Diencephalon (tissue), 1 donor: Measurements from ENCODE around the gene ZNF714. TPM values are rescaled to one million over a fixed set of nuclear protein-coding genes. Genes with fewer than 3 reads are reported as not detected.

Experiments used
- small RNA-seq: library from RNA; depleted of rRNA; stranded (forward); fragments of <200 nt; gene quantifications from one replicate; pipeline ENCODE3, GENCODE V24; 2014
- total RNA-seq: library from RNA; depleted of rRNA; stranded (reverse); fragments of >200 nt; gene quantifications from one replicate; pipeline ENCODE4 v1.2.3, GENCODE V29; 2014

ZNF714 gene
- 33.0 TPM for total RNA-seq

DNA sequence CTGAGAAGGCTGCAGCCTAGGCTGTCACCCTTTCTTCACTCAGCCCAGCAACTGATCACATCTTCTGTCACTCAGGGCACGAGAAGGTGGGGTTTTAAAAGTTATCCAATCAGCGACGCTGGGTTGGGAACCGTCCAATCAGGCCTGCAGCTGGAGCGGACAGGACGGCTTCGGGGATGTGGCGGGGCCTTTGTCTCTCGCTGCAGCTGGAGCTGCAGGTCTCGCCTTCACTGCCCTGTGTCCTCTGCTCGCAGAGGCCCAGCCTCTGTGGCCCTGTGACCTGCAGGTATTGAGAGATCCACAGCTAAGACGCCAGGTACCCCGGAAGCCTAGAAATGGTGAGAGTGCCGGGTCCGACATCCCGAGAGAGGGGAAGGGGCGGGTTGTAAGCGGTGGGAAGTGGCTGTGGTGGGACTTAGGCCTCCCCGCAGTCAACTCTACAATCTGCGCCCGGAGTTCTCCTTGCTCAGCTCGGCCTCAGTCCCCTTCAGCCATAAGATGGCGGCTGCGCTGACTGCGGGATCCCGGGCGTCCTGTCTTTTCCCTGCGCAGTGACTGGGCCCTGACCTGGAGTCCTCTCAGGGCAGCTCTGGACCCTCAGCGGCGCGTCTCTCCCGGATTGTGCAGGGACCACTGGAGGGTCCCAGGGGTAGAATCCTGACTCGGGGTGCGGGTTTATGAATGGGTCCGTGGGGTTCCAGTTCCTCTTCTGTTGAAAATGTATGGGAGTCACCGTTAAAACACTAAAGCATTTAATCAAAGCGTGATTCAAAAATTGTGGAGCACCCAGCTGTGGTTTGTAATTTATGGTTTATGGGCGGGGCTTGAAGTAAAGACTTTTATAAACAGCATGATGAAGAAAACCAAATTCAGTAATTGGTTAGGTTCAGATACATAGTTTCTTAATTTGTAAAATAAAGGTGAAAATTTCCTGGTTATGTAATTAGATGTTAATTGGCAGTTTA, at the start of gene ZNF714:
Gene ZNF714, plus strand, starts transcription at position 193 of the 965 bp plus-strand sequence. CDS start 16,066 bp downstream, outside the sequence.

DNA sequence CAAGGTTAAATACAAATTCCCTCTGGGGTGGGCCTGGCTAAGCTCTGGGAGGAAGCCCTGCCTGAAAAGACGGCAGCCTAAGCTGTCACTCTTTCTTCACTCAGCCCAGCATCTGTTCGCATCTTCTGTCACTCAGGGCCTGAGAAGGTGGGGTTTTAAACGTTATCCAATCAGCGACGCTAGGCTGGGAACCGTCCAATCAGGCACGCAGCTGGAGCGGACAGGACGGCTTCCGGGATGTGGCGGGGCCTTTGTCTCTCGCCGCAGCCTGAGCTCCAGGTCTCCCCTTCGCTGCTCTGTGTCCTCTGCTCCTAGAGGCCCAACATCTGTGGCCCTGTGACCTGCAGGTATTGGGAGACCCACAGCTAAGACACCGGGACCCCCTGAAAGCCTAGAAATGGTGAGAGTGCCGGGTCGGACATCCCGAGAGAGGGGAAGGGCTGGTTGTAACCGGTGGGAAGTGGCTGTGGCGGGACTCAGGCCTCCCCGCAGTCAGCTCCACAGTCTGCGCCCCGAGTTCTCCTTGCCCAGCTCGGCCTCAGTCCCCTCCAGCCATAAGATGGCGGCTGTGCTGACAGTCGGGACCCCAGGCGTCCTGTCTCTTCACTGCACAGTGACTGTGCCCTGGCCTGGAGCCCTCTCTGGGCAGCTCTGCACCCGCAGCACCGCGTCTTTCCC, 59.9 kb downstream of the ZNF714 start, which contains the start of gene ZNF431:
Gene ZNF431, plus strand, starts transcription at position 254 of the 678 bp plus-strand sequence. Its CDS starts 144 bp downstream, at position 398.

Small RNA genes lying within 50 kb of the gene (small RNA-seq; reads per million reads assigned to genes)
- gene RNA5SP469: not detected

Other genes starting within 250 kb of the ZNF714 start
- 26.1 TPM for gene ZNF85, start 159.0 kb upstream of the ZNF714 start, total RNA-seq
- gene ZNF430, start 61.5 kb upstream of the ZNF714 start, total RNA-seq: 25.6 TPM
- gene ZNF431, start 59.8 kb downstream of the ZNF714 start, total RNA-seq: 16.4 TPM
- 52.8 TPM for gene ZNF708, start 247.2 kb downstream of the ZNF714 start, total RNA-seq